ENCODE results near the gene CBFB. TPM values are rescaled to one million over a fixed set of nuclear protein-coding genes. Genes with fewer than 3 reads are reported as not detected.
A peak's percentile ranks its signal among the peaks of the same experiment; 100 is the strongest.
"Not testable (repeated sequence)": the region's sequence is repeated elsewhere in the genome, so short reads cannot be mapped to it uniquely, and the experiment has no call there.

Gene CBFB
- polyA plus RNA-seq, 12 donors, result 35.5 to 56.0 (median 42.3) TPM; not detected in 1

DNA sequence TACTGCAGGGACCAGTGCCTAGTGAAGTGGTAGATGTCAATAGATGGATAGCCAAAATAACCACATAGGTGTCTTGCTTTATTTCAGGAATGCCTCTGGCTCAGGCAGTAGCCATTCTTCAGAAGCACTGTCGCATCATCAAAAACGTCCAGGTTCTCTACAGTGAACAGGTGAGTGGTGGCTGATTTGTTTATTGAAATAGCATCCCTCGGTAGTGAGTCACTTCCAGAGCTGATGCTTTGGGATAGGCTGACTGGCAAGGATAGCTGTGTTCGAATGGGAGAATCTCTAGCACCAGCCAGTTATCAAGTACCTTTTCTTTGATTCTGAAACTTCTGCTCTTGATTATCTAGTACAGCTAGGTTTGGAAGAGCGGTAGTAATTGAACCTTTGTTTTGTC lies 91.1 kb downstream of the CBFB start:
- no peak for DNase-seq

DNA sequence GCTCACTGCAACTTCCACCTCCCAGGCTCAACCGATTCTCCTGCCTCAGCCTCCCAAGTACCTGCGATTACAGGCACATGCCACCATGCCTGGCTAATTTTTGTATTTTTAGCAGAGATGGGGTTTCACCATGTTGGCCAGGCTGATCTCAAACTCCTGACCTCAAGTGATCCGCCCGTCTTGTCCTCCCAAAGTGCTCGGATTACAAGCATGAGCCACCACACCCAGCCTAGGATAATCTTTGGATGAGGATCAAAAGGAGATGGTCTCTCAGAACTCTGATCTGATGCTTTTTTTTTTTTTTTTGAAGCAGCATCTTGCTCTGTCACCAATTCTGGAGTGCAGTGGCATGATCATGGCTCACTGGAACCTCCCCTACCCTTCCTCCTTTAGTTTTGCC lies 93.8 kb downstream of the CBFB start:
- not testable (repeated sequence) for DNase-seq

DNA sequence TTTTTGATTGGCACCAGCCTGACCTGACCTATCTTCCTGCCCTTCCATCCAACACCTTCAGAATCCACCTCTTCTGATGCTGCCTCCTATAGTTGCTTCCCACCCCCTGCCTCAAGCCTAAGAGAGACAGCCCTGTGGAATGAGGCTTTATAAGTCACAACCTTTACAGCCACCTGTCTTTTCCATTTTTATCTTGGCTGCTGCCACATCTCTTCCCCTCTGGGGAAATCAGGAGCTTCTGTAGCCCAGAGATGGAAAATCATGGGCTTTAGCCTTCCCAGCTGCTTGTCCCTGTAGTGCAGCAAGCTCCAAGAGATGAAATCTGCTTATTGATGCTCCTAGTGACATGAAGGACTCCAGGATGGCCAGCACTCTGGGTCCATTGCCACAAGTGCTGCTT lies 99.5 kb downstream of the CBFB start:
- DNase-seq, result no peak

DNA sequence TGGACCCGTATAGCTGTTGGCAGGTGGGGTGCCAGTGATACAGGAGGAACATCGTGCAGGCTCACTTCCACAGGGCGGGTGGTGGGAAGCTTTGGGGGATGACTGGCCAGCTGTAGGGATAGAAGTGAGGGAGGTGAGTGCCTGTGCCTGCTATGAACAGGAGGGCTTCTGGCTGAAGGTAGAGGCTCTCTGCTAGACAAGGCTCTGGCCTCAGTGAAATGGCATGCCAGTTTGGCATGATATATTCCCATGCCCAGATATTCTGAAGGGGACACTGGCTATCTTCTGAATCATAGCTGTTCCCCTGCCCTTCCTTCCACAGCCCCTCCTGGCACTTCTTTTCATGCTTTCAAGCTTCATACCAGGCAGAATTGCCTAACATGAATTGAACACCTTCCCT lies 99.9 kb downstream of the CBFB start:
- DNase-seq, result no peak

DNA sequence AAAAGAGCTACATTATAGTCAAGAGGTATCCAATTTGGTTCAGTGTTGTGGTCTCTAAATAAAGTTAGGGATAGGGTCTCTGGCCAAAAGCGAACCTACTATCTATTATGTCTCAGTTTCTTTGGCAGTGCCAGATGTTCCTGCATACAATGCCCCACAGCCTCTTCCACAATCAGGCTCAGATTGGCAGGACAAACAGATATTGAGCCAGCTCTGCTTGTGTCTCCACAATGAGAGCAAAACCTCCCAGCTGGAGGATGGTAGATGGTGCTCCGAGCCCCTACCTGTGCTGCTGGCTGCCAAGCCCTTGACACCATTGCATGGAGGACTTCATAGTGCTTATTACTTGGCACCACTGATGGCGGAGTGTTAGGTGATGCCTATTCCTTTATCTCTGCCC lies 100.5 kb downstream of the CBFB start:
- no peak for DNase-seq

DNA sequence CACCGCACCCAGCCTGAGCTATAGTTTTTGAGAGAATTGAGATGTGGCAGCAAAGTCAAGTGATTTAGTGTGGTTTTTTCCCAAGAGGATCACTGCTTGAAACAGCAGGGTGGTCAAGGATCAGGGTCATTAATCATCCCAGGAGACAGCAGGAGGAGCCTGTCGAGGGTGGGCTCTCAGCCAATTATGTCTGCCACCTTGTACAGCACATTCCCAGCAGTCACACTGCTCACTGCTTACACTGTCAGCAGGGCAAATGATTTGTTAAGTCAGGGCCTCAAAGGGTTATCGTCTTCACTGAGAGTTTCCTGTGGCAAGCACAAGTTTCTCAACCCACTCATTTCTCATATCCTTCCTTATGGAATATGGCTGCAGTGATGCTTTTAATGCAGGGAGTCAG lies 108.7 kb downstream of the CBFB start:
- no peak for DNase-seq

DNA sequence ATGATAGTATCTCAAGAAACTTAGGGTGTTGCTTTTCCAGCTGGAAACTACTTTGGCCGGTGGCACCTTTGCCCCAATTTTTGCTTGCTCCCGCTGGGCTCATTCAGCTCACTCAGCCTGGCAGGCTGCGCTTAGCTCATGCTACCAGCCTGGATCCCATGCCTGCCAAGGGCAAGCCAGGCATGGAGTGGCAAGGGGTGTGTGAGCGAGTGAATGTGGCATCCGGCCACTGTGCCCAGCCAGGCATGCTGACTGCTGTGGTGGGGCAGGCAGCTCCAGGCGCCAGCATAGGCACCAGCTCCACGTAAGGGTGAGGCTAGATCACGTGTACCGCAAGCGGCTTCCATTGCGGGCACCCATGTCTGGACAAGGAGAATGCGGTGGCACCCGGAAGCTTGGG lies 112.4 kb downstream of the CBFB start:
- no peak for DNase-seq

DNA sequence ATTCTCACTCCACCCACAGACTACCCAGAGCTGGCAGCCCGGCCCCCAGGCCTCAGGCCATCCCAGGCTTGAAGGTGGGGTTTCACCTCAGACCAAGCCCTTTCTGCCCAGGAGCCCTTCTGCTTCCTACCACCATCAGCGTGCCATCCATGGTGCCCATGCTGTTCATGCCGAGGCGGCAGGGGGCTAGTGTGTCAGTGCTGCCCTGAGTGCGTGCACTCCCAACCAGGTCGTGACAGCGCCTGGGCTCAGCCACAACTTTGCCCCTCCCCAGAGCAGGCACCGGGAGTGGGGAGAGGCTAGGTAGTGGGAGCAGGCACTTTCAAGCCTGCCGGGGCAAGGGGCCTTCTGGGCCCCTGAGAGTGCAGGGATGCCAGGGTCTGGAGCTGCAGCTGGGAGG lies 113.4 kb downstream of the CBFB start:
- no peak for DNase-seq

DNA sequence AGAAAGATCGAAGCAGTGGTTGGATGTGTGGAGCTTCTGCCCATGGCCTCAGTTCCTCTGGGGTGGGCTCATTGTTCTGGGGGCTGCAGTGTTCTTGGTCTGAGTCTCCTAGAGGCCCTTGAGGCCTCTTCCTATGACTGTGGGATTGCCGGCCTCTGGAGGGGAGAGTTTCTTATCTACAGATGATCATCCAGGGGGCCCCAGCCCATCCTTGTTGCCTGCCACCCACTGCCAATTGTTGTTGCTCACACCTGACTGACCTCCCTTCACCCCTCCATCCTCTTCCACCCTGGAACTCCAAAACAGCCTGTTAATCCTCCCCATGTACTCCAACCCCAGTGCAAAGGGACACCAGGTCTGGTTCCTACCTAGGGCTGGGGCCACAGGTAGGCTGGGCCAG lies 116.0 kb downstream of the CBFB start:
- no peak for DNase-seq

DNA sequence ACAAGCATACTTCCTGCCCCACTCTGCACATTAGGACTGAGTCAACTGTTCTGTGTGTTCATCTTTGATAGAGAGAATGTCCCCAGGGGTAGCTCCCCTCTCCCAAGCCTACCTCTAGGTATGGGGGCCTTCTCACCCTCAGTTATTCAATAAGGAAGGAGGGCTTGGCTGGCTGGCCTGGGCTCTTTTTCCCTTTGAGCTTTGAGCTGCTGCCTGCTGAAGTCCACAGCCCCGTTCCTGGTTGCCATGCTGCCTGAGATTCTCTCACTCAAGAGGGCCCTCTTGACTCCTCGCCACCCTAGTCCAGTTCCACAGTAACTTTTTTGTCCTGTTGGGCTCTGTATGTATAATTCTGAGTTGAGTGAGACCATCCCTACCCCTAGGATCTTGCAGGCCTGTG lies 116.8 kb downstream of the CBFB start:
- no peak for DNase-seq

DNA sequence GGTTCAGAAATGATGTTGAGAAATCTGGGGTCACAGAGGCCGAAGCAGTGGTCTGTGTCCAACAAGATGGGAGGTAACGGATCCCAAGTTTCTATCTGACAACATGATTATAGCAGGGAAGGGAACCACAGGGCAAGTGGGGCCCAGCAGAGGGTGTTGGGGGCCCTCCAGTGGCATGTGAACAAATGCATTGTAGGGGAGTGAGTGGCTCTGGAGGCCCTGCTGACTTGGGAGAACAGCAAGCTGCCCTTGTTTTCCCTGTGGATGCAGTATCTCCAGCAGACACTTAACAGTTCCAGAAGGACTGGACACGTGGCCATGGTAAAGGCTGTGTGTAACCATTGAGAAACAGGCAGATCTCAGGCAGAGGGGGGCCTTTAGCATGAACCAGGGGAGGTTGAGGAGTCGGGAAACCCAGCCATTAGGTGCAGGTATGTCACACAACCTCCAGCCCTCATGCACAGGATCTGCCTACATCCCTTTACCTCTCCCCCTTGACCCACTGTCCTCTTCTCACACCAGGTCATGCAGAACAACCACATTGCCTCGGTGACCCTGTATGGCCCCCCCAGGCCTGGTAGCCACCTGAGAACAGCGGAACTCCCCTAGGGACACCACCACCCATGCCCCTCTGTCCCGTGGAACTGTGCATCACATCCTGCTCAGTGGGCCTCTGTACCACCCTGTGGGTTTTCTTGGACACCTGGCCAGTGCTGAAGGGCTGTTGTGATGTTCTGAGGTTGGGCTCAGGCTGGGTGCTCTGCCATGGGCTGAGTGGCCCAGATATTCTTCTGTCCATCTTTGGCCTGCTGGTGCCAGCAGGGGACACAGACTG lies 117.8 kb downstream of the CBFB start:
- no peak for DNase-seq

DNA sequence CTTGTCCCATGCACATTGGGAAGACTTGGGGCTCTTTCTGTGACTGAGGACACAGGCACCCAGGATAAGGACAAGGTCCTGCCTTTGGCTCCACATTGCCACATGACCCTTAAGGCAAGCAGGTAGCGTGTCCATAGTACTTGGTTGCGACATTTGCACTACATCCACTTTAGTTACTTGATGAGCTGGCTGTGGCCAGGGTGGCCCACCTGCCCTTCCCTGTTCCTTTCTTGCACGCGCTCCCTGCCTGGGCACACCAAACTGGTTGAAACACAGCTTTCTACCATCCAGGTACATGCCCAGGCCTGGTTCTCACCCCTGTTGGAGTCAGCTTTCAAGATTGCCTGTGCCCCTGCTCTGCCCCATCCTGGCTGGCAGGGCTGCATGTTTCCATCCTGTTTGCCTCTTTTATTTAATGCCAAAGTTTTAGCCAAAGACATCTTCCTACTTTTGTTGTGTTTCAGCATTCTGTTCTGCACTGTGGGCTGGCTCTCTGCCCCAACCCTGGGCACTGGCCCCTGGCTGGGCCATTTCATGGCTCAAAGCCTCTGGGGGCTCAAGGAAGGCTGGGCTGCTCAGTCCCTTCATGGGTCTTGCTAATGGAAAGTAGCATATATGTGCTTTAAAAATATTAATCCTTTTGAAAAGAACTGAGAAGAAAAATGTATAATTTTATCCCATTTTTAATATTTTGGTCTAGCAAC lies 118.6 kb downstream of the CBFB start:
- no peak for DNase-seq

DNA sequence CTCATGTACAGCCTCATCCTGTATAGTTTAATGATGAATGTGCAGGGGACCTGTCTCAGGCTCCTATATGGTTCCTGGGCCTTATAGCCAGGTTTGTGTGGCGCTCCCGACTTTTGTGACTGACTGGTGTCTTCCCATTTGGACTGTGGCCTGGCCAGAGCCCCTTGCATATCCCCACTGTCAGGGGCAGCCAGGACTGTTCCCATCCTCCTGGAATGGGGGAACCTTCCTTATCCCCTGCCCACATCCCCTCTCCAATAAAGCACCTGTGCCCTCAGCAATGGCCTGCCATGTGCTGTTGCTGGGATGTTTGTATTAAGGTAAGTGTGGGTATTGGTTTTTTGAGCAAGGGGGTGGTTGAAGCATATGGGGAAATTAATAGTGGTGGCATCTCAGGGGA lies 119.3 kb downstream of the CBFB start:
- DNase-seq, result no peak

DNA sequence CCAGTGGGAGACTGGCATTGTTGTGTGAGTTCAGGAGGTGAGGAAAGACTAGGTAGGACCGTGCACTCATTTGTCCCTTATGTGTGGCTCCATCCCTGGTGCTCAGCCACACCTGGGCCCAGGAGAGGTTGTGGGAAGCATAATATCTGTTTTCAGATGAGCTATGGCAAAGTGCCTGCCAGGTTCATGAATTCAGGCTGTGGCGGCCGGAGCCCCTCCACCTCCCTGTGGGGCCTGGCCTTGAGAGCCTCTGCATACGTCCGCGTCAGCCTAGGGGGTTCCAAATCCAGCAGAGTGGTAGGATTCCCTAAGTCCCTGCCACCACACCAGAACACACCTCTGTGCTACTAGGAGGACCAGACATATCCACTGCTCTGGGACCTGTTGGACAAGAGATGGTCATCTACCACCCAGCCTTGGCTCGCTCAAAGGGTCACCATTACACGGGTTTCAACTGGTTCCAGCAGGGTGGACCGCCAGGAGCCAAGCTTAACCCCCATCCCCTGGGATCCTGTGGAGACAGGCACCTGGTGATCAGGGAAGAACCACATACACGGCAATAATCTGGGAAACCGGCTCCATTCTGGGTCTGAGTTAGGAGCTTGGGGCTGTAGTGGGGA lies 119.8 kb downstream of the CBFB start:
- DNase-seq, result no peak

DNA sequence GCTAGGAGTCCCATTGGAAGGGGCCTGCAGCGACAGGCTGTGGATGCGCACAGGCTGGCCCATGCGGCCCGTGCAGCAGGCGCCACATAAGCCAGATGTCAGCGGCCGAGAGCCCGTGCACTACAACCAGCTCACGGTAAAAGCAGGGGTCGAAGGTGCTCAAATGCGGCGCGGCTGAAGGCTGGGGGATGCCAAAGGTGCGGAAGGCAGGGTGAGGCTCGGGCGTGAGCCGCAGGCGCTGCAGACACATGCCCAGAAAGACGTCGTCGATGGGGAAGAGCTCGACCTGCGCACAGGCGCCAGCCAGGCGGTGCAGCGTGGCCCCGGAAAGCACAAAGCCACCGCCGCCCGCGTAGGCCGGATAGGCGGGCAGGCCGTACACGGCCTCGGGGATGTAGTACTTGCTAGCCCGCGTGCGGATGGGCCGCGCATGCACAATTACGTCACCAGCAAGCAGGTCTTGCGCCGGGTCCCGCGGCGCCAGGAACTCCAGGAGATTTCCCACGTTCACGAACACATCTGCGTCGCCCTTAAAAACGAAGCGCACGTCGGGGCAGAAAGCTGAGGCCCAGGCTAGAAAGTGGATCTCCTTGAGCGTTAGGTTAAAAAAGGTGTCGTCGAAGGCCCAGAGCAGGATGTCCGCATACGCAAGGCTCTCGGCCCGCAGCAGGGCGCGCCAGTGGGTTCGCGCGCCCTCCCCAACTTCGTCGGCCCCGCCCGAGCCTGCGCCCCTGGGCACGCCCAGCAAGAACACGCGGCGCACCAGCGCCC lies 120.5 kb downstream of the CBFB start:
- DNase-seq, result no peak

DNA sequence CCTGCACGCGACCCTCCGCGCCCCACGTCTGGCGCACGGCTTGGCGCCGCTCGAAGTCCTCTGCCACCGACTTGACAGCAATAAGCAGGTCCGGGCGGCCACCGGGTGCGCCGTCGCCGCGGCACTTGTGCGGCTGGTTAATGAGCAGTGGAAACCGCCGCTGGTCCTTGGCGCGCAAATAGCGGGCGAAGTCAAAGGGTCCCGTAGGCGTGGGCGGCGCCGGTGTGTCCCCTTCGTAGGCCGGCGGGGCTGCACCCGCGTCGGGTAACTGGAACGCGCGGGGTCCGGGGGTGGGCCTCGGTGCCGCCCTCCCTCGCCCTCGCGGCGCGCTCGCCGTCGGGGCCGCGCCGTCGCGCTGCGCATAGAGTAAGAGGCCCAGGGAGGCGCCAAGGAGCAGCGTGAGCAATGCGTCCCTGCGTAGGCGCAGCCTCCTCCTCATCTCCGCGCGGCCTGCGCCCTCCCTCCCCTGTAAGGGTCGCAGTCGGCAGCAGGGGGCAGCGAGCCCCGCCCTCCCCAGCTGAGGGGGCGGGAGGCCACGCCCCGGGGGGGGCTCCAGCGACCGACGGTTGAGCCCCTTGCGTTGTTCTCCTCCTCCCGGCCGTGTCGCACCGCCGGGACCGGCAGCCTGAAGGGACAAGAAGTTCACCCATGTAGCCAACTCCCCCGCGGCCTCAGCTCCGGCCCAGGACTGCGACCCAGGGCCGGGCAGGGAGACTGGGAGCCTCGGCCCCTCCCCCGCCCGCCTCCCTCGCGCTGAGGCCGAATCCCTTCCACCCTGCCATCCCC lies 121.3 kb downstream of the CBFB start:
- peak; percentile 82 for DNase-seq

Other genes starting within 250 kb of the CBFB start
- not detected for gene TERB1, start 227.6 kb upstream of the CBFB start, polyA plus RNA-seq (ENCODE audit: insufficient read length in 12 of 12)
- 10 to 100 TPM in 11 of 12 donors, not detected in 1; 22.1 to 58.2 (median 45.9) TPM for gene NAE1, start 198.2 kb upstream of the CBFB start, polyA plus RNA-seq (ENCODE audit: insufficient read length in 12 of 12)
- gene CA7, start 184.7 kb upstream of the CBFB start, polyA plus RNA-seq (ENCODE audit: insufficient read length in 12 of 12), result 10 to 100 TPM in 1 of 12 donors, not detected in 11; 16.6 TPM
- gene PDP2, start 148.6 kb upstream of the CBFB start, polyA plus RNA-seq (ENCODE audit: insufficient read length in 12 of 12), result 1 to 10 TPM in 11 of 12 donors, not detected in 1; 2.2 to 8.6 (median 2.9) TPM
- 1 to 10 TPM in 1 of 12 donors, under 1 TPM in 7, not detected in 4; 0.12 to 1.2 (median 0.16) TPM for gene CDH16, start 110.3 kb upstream of the CBFB start, polyA plus RNA-seq (ENCODE audit: insufficient read length in 12 of 12)
- 10 to 100 TPM in 1 of 12 donors, 1 to 10 TPM in 10, not detected in 1; 2.8 to 15.8 (median 4.8) TPM for gene RRAD, start 103.6 kb upstream of the CBFB start, polyA plus RNA-seq (ENCODE audit: insufficient read length in 12 of 12)
- 10 to 100 TPM in 11 of 12 donors, not detected in 1; 33.1 to 88.0 (median 78.6) TPM for gene CIAO2B, start 94.7 kb upstream of the CBFB start, polyA plus RNA-seq (ENCODE audit: insufficient read length in 12 of 12)
- 10 to 100 TPM in 11 of 12 donors, not detected in 1; 22.3 to 46.3 (median 29.1) TPM for gene CES2, start 93.6 kb upstream of the CBFB start, polyA plus RNA-seq (ENCODE audit: insufficient read length in 12 of 12)
- gene CES3, start 67.9 kb upstream of the CBFB start, polyA plus RNA-seq (ENCODE audit: insufficient read length in 12 of 12), result under 1 TPM in 10 of 12 donors, not detected in 2; 0.20 to 0.60 (median 0.39) TPM
- 10 to 100 TPM in 1 of 12 donors, 1 to 10 TPM in 9, not detected in 2; 1.5 to 14.7 (median 2.5) TPM for gene CES4A, start 40.6 kb upstream of the CBFB start, polyA plus RNA-seq (ENCODE audit: insufficient read length in 12 of 12)
- gene PHAF1, start 80.8 kb downstream of the CBFB start, polyA plus RNA-seq (ENCODE audit: insufficient read length in 12 of 12), result 10 to 100 TPM in 11 of 12 donors, not detected in 1; 16.2 to 23.9 (median 19.7) TPM
- 10 to 100 TPM in 5 of 12 donors, 1 to 10 TPM in 6, not detected in 1; 7.1 to 17.2 (median 9.7) TPM for gene B3GNT9, start 121.8 kb downstream of the CBFB start, polyA plus RNA-seq (ENCODE audit: insufficient read length in 12 of 12)
- gene TRADD, start 130.8 kb downstream of the CBFB start, polyA plus RNA-seq (ENCODE audit: insufficient read length in 12 of 12), result 1 to 10 TPM in 10 of 12 donors, not detected in 2; 2.0 to 5.8 (median 3.2) TPM
- 1 to 10 TPM in 9 of 12 donors, under 1 TPM in 1, not detected in 2; 0.74 to 3.7 (median 2.1) TPM for gene FBXL8, start 130.8 kb downstream of the CBFB start, polyA plus RNA-seq (ENCODE audit: insufficient read length in 12 of 12)
- gene HSF4, start 135.6 kb downstream of the CBFB start, polyA plus RNA-seq (ENCODE audit: insufficient read length in 12 of 12), result 10 to 100 TPM in 2 of 12 donors, 1 to 10 TPM in 9, not detected in 1; 1.4 to 15.2 (median 4.2) TPM
- 10 to 100 TPM in 11 of 12 donors, not detected in 1; 16.3 to 42.3 (median 34.2) TPM for gene NOL3, start 141.4 kb downstream of the CBFB start, polyA plus RNA-seq (ENCODE audit: insufficient read length in 12 of 12)
- 10 to 100 TPM in 11 of 12 donors, not detected in 1; 12.3 to 43.5 (median 16.9) TPM for gene MATCAP1, start 154.8 kb downstream of the CBFB start, polyA plus RNA-seq (ENCODE audit: insufficient read length in 12 of 12)
- 10 to 100 TPM in 3 of 12 donors, 1 to 10 TPM in 8, not detected in 1; 5.7 to 13.6 (median 8.1) TPM for gene EXOC3L1, start 161.0 kb downstream of the CBFB start, polyA plus RNA-seq (ENCODE audit: insufficient read length in 12 of 12)
- 10 to 100 TPM in 11 of 12 donors, not detected in 1; 29.4 to 85.1 (median 41.0) TPM for gene E2F4, start 163.0 kb downstream of the CBFB start, polyA plus RNA-seq (ENCODE audit: insufficient read length in 12 of 12)
- 1 to 10 TPM in 5 of 12 donors, under 1 TPM in 5, not detected in 2; 0.49 to 4.7 (median 1.0) TPM for gene ELMO3, start 170.0 kb downstream of the CBFB start, polyA plus RNA-seq (ENCODE audit: insufficient read length in 12 of 12)
- 10 to 100 TPM in 11 of 12 donors, not detected in 1; 15.1 to 23.7 (median 18.1) TPM for gene TMEM208, start 198.0 kb downstream of the CBFB start, polyA plus RNA-seq (ENCODE audit: insufficient read length in 12 of 12)
- gene FHOD1, start 218.3 kb downstream of the CBFB start, polyA plus RNA-seq (ENCODE audit: insufficient read length in 12 of 12), result 10 to 100 TPM in 11 of 12 donors, not detected in 1; 16.3 to 32.4 (median 20.6) TPM
- gene SLC9A5, start 219.8 kb downstream of the CBFB start, polyA plus RNA-seq (ENCODE audit: insufficient read length in 12 of 12), result 1 to 10 TPM in 5 of 12 donors, under 1 TPM in 5, not detected in 2; 0.54 to 1.9 (median 1.1) TPM

Data from muscle of arm (tissue), 12 donors.